Ovary (tissue), 3 donors: Measurements from ENCODE around the gene FAM171A1.

ENCODE experiments used
- POLR2A ChIP-seq: fragments of 450-650 bp; IDR thresholded peaks from one replicate; pipeline ENCODE4 v1.6.1; 2017; ENCODE audit warnings: antibody characterized with exemption, mild to moderate bottlenecking, moderate library complexity
- TF ChIP-seq, protein P1 (sequence below), 3 donors: fragments of 450-650 bp in 2 of 3; fragments of 200-600 bp in 1 of 3; IDR thresholded peaks; one replicate each; pipeline versions ENCODE4 v1.5.1 to v1.8.0; 2016 to 2022; ENCODE audit warnings: antibody characterized with exemption in 3 of 3, mild to moderate bottlenecking in 1 of 3
- donor health status: DM: no; HTN: no; CAD: no.

DNA sequence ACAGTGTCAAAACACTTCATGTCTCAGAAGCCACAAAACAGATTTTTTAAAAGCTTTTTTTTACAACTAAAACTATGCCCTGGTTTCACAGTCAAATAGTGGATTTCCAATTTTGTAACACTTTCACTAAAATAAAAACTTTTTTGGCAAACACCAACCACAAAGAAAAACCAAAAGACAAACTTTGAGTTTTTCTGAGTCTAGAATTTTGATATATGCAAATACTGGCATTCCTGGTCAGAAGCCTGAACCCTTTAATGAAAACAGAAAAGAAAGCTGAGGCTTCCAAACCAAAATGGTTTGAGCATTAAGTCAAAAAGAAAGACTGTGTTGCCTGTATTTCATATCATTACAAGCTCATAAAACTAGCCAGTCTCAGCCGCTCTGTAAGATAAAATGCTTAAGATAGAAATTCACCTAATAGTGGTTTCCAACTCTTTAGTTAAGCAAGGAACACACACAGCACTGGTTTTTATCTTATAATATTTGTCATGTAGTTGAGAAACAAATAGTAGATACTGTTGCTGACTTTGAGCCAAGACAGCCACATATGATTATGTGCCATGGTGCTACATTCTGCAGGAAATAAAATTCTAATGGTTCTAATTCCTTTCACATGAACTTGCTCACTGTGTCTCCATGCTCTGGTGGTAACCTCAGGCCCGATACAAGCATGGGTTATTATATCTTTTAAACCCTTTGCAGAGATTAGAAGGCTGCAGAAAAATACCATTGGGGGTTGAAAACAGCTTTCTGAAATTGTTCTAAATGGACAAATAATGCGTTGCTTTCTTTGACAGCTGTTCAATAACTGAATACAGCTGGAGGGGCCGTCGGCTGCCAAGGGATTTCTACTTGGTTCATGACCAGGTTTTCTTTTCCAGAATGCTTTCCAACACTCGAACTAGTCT lies 49.4 kb downstream of the FAM171A1 start:
- TF ChIP-seq, protein P1, sequence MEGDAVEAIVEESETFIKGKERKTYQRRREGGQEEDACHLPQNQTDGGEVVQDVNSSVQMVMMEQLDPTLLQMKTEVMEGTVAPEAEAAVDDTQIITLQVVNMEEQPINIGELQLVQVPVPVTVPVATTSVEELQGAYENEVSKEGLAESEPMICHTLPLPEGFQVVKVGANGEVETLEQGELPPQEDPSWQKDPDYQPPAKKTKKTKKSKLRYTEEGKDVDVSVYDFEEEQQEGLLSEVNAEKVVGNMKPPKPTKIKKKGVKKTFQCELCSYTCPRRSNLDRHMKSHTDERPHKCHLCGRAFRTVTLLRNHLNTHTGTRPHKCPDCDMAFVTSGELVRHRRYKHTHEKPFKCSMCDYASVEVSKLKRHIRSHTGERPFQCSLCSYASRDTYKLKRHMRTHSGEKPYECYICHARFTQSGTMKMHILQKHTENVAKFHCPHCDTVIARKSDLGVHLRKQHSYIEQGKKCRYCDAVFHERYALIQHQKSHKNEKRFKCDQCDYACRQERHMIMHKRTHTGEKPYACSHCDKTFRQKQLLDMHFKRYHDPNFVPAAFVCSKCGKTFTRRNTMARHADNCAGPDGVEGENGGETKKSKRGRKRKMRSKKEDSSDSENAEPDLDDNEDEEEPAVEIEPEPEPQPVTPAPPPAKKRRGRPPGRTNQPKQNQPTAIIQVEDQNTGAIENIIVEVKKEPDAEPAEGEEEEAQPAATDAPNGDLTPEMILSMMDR (IDR thresholded peaks at IDR 0.05), result no peak
- no peak for TF ChIP-seq POLR2A
